GM19455 (cell line): Measurements from ENCODE around the gene SLC6A6.

Experiments used
- ATAC-seq: cut with Tn5 transposase; IDR thresholded peaks from one replicate; pipeline ENCODE4 v1.9.1; 2021; ENCODE audit not compliant: unreplicated experiment

The SLC6A6 gene

DNA sequence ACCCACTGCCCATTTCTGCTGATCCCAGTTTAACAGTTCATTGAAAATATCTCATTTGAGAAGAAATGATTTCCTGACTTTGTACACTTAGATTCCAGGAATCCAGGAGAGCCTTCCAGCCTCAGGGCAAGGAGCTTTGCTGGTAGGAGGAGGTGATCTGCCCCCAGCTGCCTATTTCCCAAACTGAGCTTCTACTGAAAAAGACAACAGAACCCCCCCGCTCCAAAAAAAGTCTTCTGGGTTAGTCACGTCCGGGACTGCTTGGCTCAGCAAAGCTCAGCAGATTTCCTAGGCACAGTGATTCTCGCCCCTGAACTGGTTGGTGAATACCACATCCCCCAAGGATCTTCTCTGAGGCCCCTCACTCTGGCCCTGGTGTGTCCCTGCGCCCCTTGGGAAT, 13.1 kb downstream of the SLC6A6 start:
- ATAC-seq = no peak

- ATAC-seq = no peak
These were observed 14.0 kb downstream of the SLC6A6 start for GRCh38 chr3:14416453-14416852.

- ATAC-seq = no peak
These were observed 16.2 kb downstream of the SLC6A6 start for GRCh38 chr3:14418296-14419250.

- no peak for ATAC-seq
These were observed 19.9 kb downstream of the SLC6A6 start for GRCh38 chr3:14422016-14422963.

DNA sequence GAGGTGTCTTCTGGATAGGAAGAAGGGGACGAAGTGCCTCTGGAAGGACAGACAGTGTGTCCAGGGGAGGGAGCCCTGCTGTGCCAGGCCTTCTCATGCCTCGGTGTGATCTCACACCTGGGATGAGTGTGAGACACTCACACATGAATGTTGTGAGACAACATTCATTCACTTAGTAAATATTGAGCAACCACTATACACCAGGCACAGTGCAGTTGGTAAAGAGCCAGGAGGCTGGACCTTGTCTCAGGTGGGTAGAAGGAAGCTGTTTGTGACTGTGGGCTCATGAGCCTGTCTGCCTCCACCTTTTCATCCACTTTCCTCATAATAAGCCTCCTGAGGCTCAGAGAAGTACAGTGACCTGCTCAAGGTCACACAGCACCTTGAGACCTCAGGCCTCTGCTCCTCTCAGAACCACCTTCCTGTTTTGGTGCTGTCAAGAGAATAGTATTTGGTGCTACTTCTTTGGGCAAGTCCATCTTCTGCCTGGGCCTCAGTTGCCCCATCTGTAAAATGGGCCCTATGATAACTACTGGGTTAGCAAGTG, 20.9 kb downstream of the SLC6A6 start:
- ATAC-seq = no peak

DNA sequence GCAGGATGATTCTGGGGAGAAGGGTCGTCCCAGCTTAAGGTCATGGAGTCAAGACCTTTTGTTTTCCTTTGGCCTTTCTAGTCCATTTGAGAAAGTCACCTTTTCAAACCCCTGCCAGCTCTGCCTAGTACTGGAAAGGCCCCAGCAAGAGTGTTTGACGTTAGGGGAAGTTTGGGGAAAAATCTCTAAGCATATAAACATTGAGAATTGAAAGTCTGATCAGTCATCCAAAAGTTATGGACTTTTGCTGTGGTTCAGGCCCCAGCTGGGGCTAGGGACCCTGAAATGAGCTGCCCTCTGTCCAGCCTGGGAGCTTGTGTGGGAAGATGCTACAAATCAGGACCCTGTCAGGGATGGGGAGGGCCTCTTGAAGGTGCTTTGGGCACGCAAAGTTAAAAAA, 21.6 kb downstream of the SLC6A6 start:
- no peak for ATAC-seq

- no peak for ATAC-seq
These were observed 22.5 kb downstream of the SLC6A6 start for GRCh38 chr3:14424711-14425580.

GRCh38 chr3:14425581-14426304, 23.3 kb downstream of the SLC6A6 start:
- ATAC-seq = peak; percentile 48

DNA sequence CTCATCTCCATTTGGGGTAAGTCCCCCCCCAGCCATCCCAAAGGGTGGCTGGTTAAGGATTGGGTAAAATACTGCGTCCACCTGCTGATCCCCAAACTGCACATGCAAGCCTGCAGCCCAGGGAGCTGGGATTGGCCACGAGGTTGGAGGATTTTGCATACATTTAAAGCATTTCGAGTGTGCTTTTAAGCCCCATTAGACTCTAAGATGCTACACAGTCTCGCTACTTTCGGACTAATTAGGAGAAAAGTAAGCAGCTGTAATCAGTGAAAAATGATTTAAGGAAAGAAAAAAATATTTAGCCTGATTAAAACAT, 23.9 kb downstream of the SLC6A6 start:
- ATAC-seq = peak; percentile 13

DNA sequence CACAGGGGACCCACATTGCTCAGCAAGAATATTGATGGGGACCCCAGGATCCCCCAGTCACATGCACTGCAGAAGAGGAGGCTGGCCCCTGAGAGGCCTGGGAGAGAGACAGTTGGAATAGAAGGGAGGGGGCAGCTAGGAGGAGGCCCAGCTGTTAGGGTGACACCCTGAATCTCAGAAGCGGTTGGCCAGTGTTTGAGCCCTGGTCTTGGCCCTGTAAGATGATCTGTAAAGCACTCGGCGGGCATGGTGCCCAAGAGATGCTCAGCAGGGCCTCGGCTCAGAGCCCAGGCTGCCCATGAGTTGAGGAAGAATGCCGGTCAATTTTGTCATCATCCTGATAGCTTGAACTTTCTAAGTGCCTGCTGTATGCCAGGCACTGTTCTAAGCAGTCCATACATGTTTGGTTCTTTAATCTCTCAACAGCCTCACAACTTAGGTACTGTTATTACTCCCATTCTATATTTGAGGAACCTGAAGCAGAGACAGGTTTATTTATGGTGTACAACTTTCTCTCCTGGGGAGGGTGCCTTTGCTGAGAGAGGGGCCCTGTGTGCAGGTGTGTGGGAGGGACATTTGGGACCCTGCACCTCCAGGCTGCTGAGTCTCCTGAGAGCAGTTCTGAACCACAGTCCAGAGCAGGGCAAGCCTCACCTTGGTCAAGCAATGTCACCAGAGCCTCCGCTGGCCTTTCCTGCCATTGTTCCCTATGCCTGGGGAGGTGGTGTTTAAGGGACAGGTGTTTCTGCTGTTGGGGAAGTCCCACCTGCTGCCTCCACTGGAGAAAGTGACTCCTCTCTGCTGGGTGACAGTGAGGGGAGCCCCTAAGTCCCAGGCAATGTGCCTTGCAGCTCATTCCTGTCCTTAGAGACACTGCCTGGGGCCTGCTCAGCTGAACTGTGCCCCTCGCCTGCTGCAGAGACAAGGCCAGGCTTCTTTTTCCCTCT, 26.0 kb downstream of the SLC6A6 start:
- ATAC-seq = no peak

- ATAC-seq = no peak
These were observed 26.8 kb downstream of the SLC6A6 start for GRCh38 chr3:14429237-14429636.

GRCh38 chr3:14429640-14430039, 27.2 kb downstream of the SLC6A6 start:
- no peak for ATAC-seq

DNA sequence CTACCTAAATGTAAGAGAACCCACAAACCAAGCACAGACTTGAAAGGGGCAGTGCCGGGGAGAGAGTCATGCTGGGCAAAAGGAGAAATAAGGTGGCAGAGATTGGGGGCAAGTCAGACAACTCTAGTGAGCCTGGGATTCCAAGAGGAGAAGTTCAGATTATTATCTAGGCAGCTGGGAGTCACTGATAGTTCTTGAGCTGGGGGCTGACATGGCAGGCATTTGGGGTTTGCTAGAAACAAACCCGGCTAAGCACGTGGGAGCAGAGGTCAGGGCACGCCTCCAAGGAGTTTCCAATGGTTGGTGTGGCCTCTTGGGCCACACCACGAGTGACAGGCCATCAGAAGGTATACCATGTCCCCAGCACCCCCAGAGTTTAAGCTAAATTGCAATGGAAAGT, 27.6 kb downstream of the SLC6A6 start:
- ATAC-seq = no peak

- no peak for ATAC-seq
These were observed 28.5 kb downstream of the SLC6A6 start for GRCh38 chr3:14430706-14431451.

- peak; percentile 36 for ATAC-seq
These were observed 29.1 kb downstream of the SLC6A6 start for GRCh38 chr3:14431452-14431916.

- ATAC-seq = peak; percentile 86
These were observed 29.8 kb downstream of the SLC6A6 start for GRCh38 chr3:14431917-14432834.

DNA sequence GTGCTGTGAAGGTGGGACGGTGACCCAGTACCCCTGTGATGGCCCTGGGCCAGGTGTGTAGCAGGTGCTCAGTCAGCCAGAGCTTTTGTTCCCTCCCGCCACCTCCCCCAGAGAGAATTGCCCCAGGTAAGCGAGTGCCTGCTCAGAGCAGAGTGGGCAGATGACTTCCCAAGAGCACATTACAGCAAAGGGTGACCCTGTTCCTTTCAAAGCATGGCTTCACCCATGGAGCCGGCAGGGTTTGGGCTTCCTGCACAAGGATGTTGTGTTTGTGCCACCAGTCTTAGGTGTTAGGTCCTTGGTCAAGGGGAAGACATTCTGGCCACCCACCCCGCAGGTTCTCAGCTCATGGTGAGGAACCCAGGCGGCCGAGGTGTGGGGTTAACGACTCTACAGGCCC, 30.7 kb downstream of the SLC6A6 start:
- ATAC-seq = no peak
